G401.6 (cell line): ENCODE results near the gene UGT1A5.

ENCODE experiments used
- FAIRE-seq: peaks from 2 replicates; lab custom pipeline; 2012; peaks lifted over from hg19 to GRCh38; lab: Jason Lieb, UNC

The UGT1A5 gene

GRCh38 chr2:233789554-233789953, 76.8 kb downstream of the UGT1A5 start:
- FAIRE-seq = no peak

- no peak for FAIRE-seq
Observed at GRCh38 chr2:233791151-233791882, 78.6 kb downstream of the UGT1A5 start.

GRCh38 chr2:233791883-233792329, 79.2 kb downstream of the UGT1A5 start:
- no peak for FAIRE-seq

GRCh38 chr2:233792720-233793119, 80.0 kb downstream of the UGT1A5 start:
- FAIRE-seq = no peak

GRCh38 chr2:233793465-233794127, 80.9 kb downstream of the UGT1A5 start:
- no peak for FAIRE-seq

GRCh38 chr2:233794128-233794658, 81.5 kb downstream of the UGT1A5 start:
- FAIRE-seq = no peak

- no peak for FAIRE-seq
Observed at GRCh38 chr2:233795735-233796171, 83.0 kb downstream of the UGT1A5 start.

- no peak for FAIRE-seq
Observed at GRCh38 chr2:233796254-233796653, 83.5 kb downstream of the UGT1A5 start.

GRCh38 chr2:233798335-233799086, 85.8 kb downstream of the UGT1A5 start:
- no peak for FAIRE-seq

GRCh38 chr2:233799087-233799665, 86.5 kb downstream of the UGT1A5 start:
- no peak for FAIRE-seq

- FAIRE-seq = no peak
Observed at GRCh38 chr2:233799716-233800115, 87.0 kb downstream of the UGT1A5 start.

GRCh38 chr2:233800208-233800607, 87.5 kb downstream of the UGT1A5 start:
- no peak for FAIRE-seq

GRCh38 chr2:233801357-233802131, 88.8 kb downstream of the UGT1A5 start:
- no peak for FAIRE-seq

- FAIRE-seq = no peak
Observed at GRCh38 chr2:233802132-233802815, 89.6 kb downstream of the UGT1A5 start.

GRCh38 chr2:233803292-233803911, 90.7 kb downstream of the UGT1A5 start:
- no peak for FAIRE-seq

- FAIRE-seq = no peak
Observed at GRCh38 chr2:233803994-233804393, 91.3 kb downstream of the UGT1A5 start.

GRCh38 chr2:233807215-233807865, 94.6 kb downstream of the UGT1A5 start:
- no peak for FAIRE-seq

GRCh38 chr2:233807966-233808935, 95.5 kb downstream of the UGT1A5 start:
- no peak for FAIRE-seq

GRCh38 chr2:233810385-233810784, 97.7 kb downstream of the UGT1A5 start:
- FAIRE-seq = no peak
